DND-41 (cell line): Measurements from ENCODE around the gene ARHGAP25.
A peak's percentile ranks its signal among the peaks of the same experiment; 100 is the strongest.

Source experiments
- ATAC-seq: fragments of 200-7000 bp; cut with Tn5 transposase; 3 replicates; pipeline ENCODE4 v1.9.1; 2021; ENCODE audit warnings: low read depth; ENCODE audit not compliant: insufficient read depth
- DNase-seq: peaks from one replicate; pipeline ENCODE4 v3.0.0-alpha.2; 2020
- H2AFZ ChIP-seq: 2 replicates; pipeline ENCODE4 v1.6.0; 2012; ENCODE audit warnings: low read depth, low read length
- H3K27ac ChIP-seq: 2 replicates; pipeline ENCODE4 v1.5.1; 2012; ENCODE audit warnings: low read length, inconsistent platforms
- H3K27me3 ChIP-seq: fragments of 200-600 bp; sonication (generic); 2 replicates; pipeline ENCODE4 v1.6.0; 2012; ENCODE audit warnings: low read length, mild to moderate bottlenecking, inconsistent platforms; ENCODE audit not compliant: insufficient read depth, poor library complexity
- H3K36me3 ChIP-seq: 2 replicates; pipeline ENCODE4 v1.5.1; 2012; ENCODE audit warnings: low read length, inconsistent platforms; ENCODE audit not compliant: insufficient read depth
- H3K4me1 ChIP-seq: 2 replicates; pipeline ENCODE4 v1.5.1; 2012; ENCODE audit warnings: mild to moderate bottlenecking, low read length; ENCODE audit not compliant: insufficient read depth
- H3K4me2 ChIP-seq: 2 replicates; pipeline ENCODE4 v1.6.0; 2012; ENCODE audit warnings: mild to moderate bottlenecking, moderate library complexity, low read length, inconsistent platforms; ENCODE audit not compliant: insufficient read depth
- H3K4me3 ChIP-seq, 2 experiments: fragments of 200-600 bp in 1 of 2; shearing (Covaris generic) in 1 of 2; 2 replicates each; pipeline ENCODE4 v1.5.1; 2012 to 2016; ENCODE audit warnings: inconsistent platforms in 2 of 2, low read length in 2 of 2, mild to moderate bottlenecking in 2 of 2, low read depth in 1 of 2, moderate library complexity in 1 of 2
- H3K79me2 ChIP-seq: 2 replicates; pipeline ENCODE4 v1.6.0; 2012; ENCODE audit warnings: low read length, inconsistent platforms; ENCODE audit not compliant: insufficient read depth
- H3K9ac ChIP-seq: 2 replicates; pipeline ENCODE4 v1.6.0; 2012; ENCODE audit warnings: low read depth, mild to moderate bottlenecking, inconsistent platforms, low read length, moderate library complexity
- H3K9me3 ChIP-seq: 2 replicates; pipeline ENCODE4 v1.5.1; 2012; ENCODE audit warnings: low read length, moderate library complexity, mild to moderate bottlenecking, inconsistent platforms; ENCODE audit not compliant: insufficient read depth, severe bottlenecking
- H4K20me1 ChIP-seq: 2 replicates; pipeline ENCODE4 v1.6.0; 2012; ENCODE audit warnings: low read length; ENCODE audit not compliant: insufficient read depth
- CTCF ChIP-seq: IDR thresholded peaks from 2 replicates; pipeline ENCODE4 v1.5.1; 2012; ENCODE audit warnings: borderline replicate concordance, low read length, moderate library complexity, mild to moderate bottlenecking; ENCODE audit not compliant: poor library complexity, severe bottlenecking; ENCODE audit errors: extremely low read depth
- EZH2 ChIP-seq: IDR thresholded peaks from 3 replicates; pipeline ENCODE4 v1.6.1; 2012; ENCODE audit warnings: borderline replicate concordance, low read depth, mild to moderate bottlenecking, moderate library complexity, low read length, inconsistent platforms; ENCODE audit not compliant: severe bottlenecking

The ARHGAP25 gene

GRCh38 chr2:68770271-68771111 is 35.9 kb downstream of the ARHGAP25 start:
- no peaks in the 10 kb centered on the region for H3K9me3 ChIP-seq
- peaks cover 69% of the 10 kb centered on the region for H3K79me2 ChIP-seq
- peaks cover 8% of the 10 kb centered on the region for H3K36me3 ChIP-seq
- peak overlapping the region; percentile 2; the same call in 1 of the 2 replicates for H3K27ac ChIP-seq
- no peak overlapping the region for H3K4me2 ChIP-seq
- H3K27me3 ChIP-seq: no peaks in the 10 kb centered on the region
- H3K9ac ChIP-seq: no peak overlapping the region
- ATAC-seq (no peak), DNase-seq (no peak)
- TF ChIP-seq EZH2 (no peak), CTCF (no peak)
- H4K20me1 ChIP-seq: no peaks in the 10 kb centered on the region
- no peak overlapping the region for H2AFZ ChIP-seq
- H3K4me3 ChIP-seq: no peak overlapping the region
- peaks cover 35% of the 10 kb centered on the region for H3K4me1 ChIP-seq

GRCh38 chr2:68771211-68771751 is 36.7 kb downstream of the ARHGAP25 start:
- no peak overlapping the region for H3K4me3 ChIP-seq
- peaks cover 27% of the 10 kb centered on the region for H3K4me1 ChIP-seq
- DNase-seq (no peak), ATAC-seq (no peak)
- H3K36me3 ChIP-seq: peaks cover 15% of the 10 kb centered on the region
- no peak overlapping the region for H3K27ac ChIP-seq
- no peak for TF ChIP-seq CTCF
- no peak for TF ChIP-seq EZH2
- no peak overlapping the region for H3K9ac ChIP-seq
- H2AFZ ChIP-seq: no peak overlapping the region
- H4K20me1 ChIP-seq: no peaks in the 10 kb centered on the region
- H3K4me2 ChIP-seq: no peak overlapping the region
- no peaks in the 10 kb centered on the region for H3K27me3 ChIP-seq
- H3K79me2 ChIP-seq: peaks cover 63% of the 10 kb centered on the region
- no peaks in the 10 kb centered on the region for H3K9me3 ChIP-seq

GRCh38 chr2:68772109-68772508 is 37.5 kb downstream of the ARHGAP25 start:
- peaks cover 18% of the 10 kb centered on the region for H3K4me1 ChIP-seq
- H3K27me3 ChIP-seq: no peaks in the 10 kb centered on the region
- no peak overlapping the region for H3K9ac ChIP-seq
- TF ChIP-seq CTCF (no peak), EZH2 (no peak)
- no peaks in the 10 kb centered on the region for H3K9me3 ChIP-seq
- peaks cover 58% of the 10 kb centered on the region for H3K79me2 ChIP-seq
- DNase-seq (no peak), ATAC-seq (no peak)
- H3K27ac ChIP-seq: no peak overlapping the region
- H3K4me3 ChIP-seq: no peak overlapping the region
- H4K20me1 ChIP-seq: no peaks in the 10 kb centered on the region
- H2AFZ ChIP-seq: no peak overlapping the region
- H3K36me3 ChIP-seq: peaks cover 23% of the 10 kb centered on the region
- H3K4me2 ChIP-seq: no peak overlapping the region
